Measurements from ENCODE around the gene SEZ6L2.
A peak's percentile ranks its signal among the peaks of the same experiment; 100 is the strongest.
"Not testable (repeated sequence)": the region's sequence is repeated elsewhere in the genome, so short reads cannot be mapped to it uniquely, and the experiment has no call there.

Gene SEZ6L2

GRCh38 chr16:29871822-29872546 lies 27.4 kb downstream of the SEZ6L2 start:
- no peak for TF ChIP-seq CTCF (IDR thresholded peaks at IDR 0.05; ENCODE audit: control insufficient read depth, extremely low read depth, insufficient read depth)
- no peak overlapping the region for H3K4me3 ChIP-seq (ENCODE audit: low read depth, low read length)
- no peak for DNase-seq (ENCODE audit: low read depth)

- H3K4me3 ChIP-seq (ENCODE audit: low read depth, low read length); DNase-seq (ENCODE audit: low read depth): not testable (repeated sequence)
Measured at GRCh38 chr16:29869067-29869466, 30.3 kb downstream of the SEZ6L2 start.

GRCh38 chr16:29868396-29869009 lies 30.8 kb downstream of the SEZ6L2 start:
- no peak for TF ChIP-seq CTCF (IDR thresholded peaks at IDR 0.05; ENCODE audit: control insufficient read depth, extremely low read depth, insufficient read depth)
- DNase-seq (ENCODE audit: low read depth), result no peak
- H3K4me3 ChIP-seq (ENCODE audit: low read depth, low read length), result no peak overlapping the region

GRCh38 chr16:29864205-29864604 lies 35.1 kb downstream of the SEZ6L2 start:
- peak overlapping the region; percentile 89 for H3K4me3 ChIP-seq (ENCODE audit: low read depth, low read length)

GRCh38 chr16:29863669-29863984 lies 35.7 kb downstream of the SEZ6L2 start:
- DNase-seq (ENCODE audit: low read depth), result no peak
- TF ChIP-seq CTCF (IDR thresholded peaks at IDR 0.05; ENCODE audit: control insufficient read depth, extremely low read depth, insufficient read depth), result no peak
- peak overlapping the region; percentile 89 for H3K4me3 ChIP-seq (ENCODE audit: low read depth, low read length)

More at GRCh38 chr16:29864205-29864604, 35.1 kb downstream of the SEZ6L2 start:
- TF ChIP-seq CTCF (IDR thresholded peaks at IDR 0.05; ENCODE audit: control insufficient read depth, extremely low read depth, insufficient read depth), result no peak
- DNase-seq (ENCODE audit: low read depth), result no peak

GRCh38 chr16:29862884-29863668 lies 36.3 kb downstream of the SEZ6L2 start, which contains the start of gene CDIPT:
TSS of gene CDIPT (minus strand) at chr16:29863226. CDS start at chr16:29862857, 369 bp downstream.
- TF ChIP-seq CTCF (IDR thresholded peaks at IDR 0.05; ENCODE audit: control insufficient read depth, extremely low read depth, insufficient read depth), result peak; percentile 79
- peak within 1 kb of the TSS; percentile 89 for H3K4me3 ChIP-seq (ENCODE audit: low read depth, low read length)

GRCh38 chr16:29862383-29862883 lies 36.9 kb downstream of the SEZ6L2 start:
- H3K4me3 ChIP-seq (ENCODE audit: low read depth, low read length), result peak overlapping the region; percentile 89
- DNase-seq (ENCODE audit: low read depth), result no peak
- TF ChIP-seq CTCF (IDR thresholded peaks at IDR 0.05; ENCODE audit: control insufficient read depth, extremely low read depth, insufficient read depth), result peak; percentile 30

More at GRCh38 chr16:29862884-29863668, 36.3 kb downstream of the SEZ6L2 start, which contains the start of gene CDIPT:
- DNase-seq (ENCODE audit: low read depth), result peak; percentile 93
